PC-3 (cell line): Measurements from ENCODE around the gene IMPDH1. TPM values are rescaled to one million over a fixed set of nuclear protein-coding genes. Genes with fewer than 3 reads are reported as not detected.

Experiments
- ATAC-seq: fragments of 200-7000 bp; cut with Tn5 transposase; 2 replicates; pipeline ENCODE4 v1.9.1; 2020; ENCODE audit warnings: mild to moderate bottlenecking, moderate library complexity
- BruUV-seq: library from RNA; stranded (reverse); fragments of 400-500 nt; replicated peaks from 2 replicates; lab custom pipeline; 2021; lab: Mats Ljungman, UMichigan
- CTCF ChIA-PET: fragments of 300-600 bp; sonication (Branson Sonifier 250); formaldehyde crosslinking; loops from one replicate; lab custom pipeline; 2022; ENCODE audit warnings: antibody characterized with exemption; lab: Charles Lee
- POLR2A ChIA-PET: fragments of 300-600 bp; sonication (Branson Sonifier 250); formaldehyde crosslinking; loops from one replicate; lab custom pipeline; 2022; ENCODE audit warnings: antibody characterized with exemption; ENCODE audit not compliant: unreplicated experiment; lab: Charles Lee
- DNase-seq: peaks from one replicate; pipeline ENCODE4 v3.0.0-alpha.2; 2015
- H2AFZ ChIP-seq: fragments of 300-600 bp; sonication (generic); 2 replicates; pipeline ENCODE4 v1.6.0; 2016; ENCODE audit warnings: antibody characterized with exemption, low read length
- H3F3A ChIP-seq: fragments of 300-600 bp; sonication (generic); one replicate; pipeline ENCODE4 v1.6.0; 2017; ENCODE audit warnings: antibody characterized with exemption, low read length, control low read depth, mild to moderate bottlenecking; ENCODE audit not compliant: unreplicated experiment
- H3K27ac ChIP-seq: fragments of 300-600 bp; sonication (generic); 2 replicates; pipeline ENCODE4 v1.5.1; 2016; ENCODE audit warnings: mild to moderate bottlenecking, low read length
- H3K27me3 ChIP-seq: fragments of 300-600 bp; sonication (generic); 2 replicates; pipeline ENCODE4 v1.6.1; 2016; ENCODE audit warnings: low read length, mixed read lengths
- H3K36me3 ChIP-seq: fragments of 300-600 bp; sonication (generic); 2 replicates; pipeline ENCODE4 v1.6.1; 2016; ENCODE audit warnings: low read depth, mixed run types, low read length, mixed read lengths
- H3K4me1 ChIP-seq: fragments of 300-600 bp; sonication (generic); 2 replicates; pipeline ENCODE4 v1.5.1; 2016; ENCODE audit warnings: low read length; ENCODE audit not compliant: insufficient read depth
- H3K4me2 ChIP-seq: fragments of 300-600 bp; sonication (generic); 2 replicates; pipeline ENCODE4 v1.6.0; 2016; ENCODE audit warnings: low read length
- H3K4me3 ChIP-seq: fragments of 300-600 bp; sonication (generic); 2 replicates; pipeline ENCODE4 v1.5.1; 2016; ENCODE audit warnings: mild to moderate bottlenecking, low read length, mixed read lengths
- H3K79me2 ChIP-seq: fragments of 300-600 bp; sonication (generic); 2 replicates; pipeline ENCODE4 v1.6.1; 2017; ENCODE audit warnings: low read length, mixed read lengths
- H3K9ac ChIP-seq: fragments of 300-600 bp; sonication (generic); 2 replicates; pipeline ENCODE4 v1.6.0; 2016; ENCODE audit warnings: mild to moderate bottlenecking, low read length
- H3K9me2 ChIP-seq: fragments of 300-600 bp; sonication (generic); replicated peaks from 2 replicates; pipeline ENCODE4 v1.6.1; 2016; ENCODE audit warnings: mixed run types, low read length, mixed read lengths
- H3K9me3 ChIP-seq: fragments of 300-600 bp; sonication (generic); 2 replicates; pipeline ENCODE4 v1.6.1; 2016; ENCODE audit warnings: low read length, mixed read lengths
- H4K20me1 ChIP-seq: fragments of 300-600 bp; sonication (generic); 2 replicates; pipeline ENCODE4 v1.6.1; 2016; ENCODE audit warnings: low read length, mixed read lengths
- CTCF ChIP-seq: fragments of 300-600 bp; sonication (generic); conservative IDR thresholded peaks from 2 replicates; pipeline ENCODE4 v1.5.1; 2017; ENCODE audit warnings: antibody characterized with exemption, low read depth, mild to moderate bottlenecking, low read length
- EZH2 ChIP-seq: fragments of 300-600 bp; sonication (generic); IDR thresholded peaks from one replicate; pipeline ENCODE4 v1.6.1; 2017; ENCODE audit warnings: antibody characterized with exemption, mild to moderate bottlenecking, low read length; ENCODE audit not compliant: unreplicated experiment
- EZH2phosphoT487 ChIP-seq: fragments of 300-600 bp; sonication (generic); IDR thresholded peaks from 2 replicates; pipeline ENCODE4 v1.6.1; 2018; ENCODE audit warnings: mild to moderate bottlenecking, antibody characterized with exemption, low read length, borderline replicate concordance
- intact Hi-C: fragments of 100-400 bp; cut with micrococcal nuclease; formaldehyde crosslinking; loops from 2 replicates; pipeline ENCODE4 v1.9.0; 2023
- total RNA-seq: library from RNA; depleted of rRNA; stranded (reverse); fragments of >200 nt; gene quantifications from 2 replicates; pipeline ENCODE4 v1.2.3, GENCODE V29; 2014

IMPDH1 gene
- total RNA-seq, 1 experiment from 2014 or later = 128 TPM

- BruUV-seq = no TSS peak
- POLR2A ChIA-PET = no interaction called here
- CTCF ChIA-PET = no interaction called here
Observed at GRCh38 chr7:128453836-128454804, 44.3 kb upstream of the IMPDH1 start.

GRCh38 chr7:128452552-128452951 is 42.8 kb upstream of the IMPDH1 start:
- TF ChIP-seq EZH2phosphoT487 (no peak), EZH2 (no peak), CTCF (no peak)

More at GRCh38 chr7:128453836-128454804, 44.3 kb upstream of the IMPDH1 start:
- Histone ChIP-seq H3K9ac (no peak overlapping the region), H3K27me3 (no peaks in the 10 kb centered on the region), H4K20me1 (peaks cover 11% of the 10 kb centered on the region), H3K27ac (no peak overlapping the region), H3K9me3 (no peaks in the 10 kb centered on the region), H2AFZ (no peak overlapping the region), H3K79me2 (peaks cover 34% of the 10 kb centered on the region), H3K36me3 (peaks cover 14% of the 10 kb centered on the region; the same call in 1 of the 2 replicates), H3K4me2 (no peak overlapping the region), H3F3A (no peaks in the 10 kb centered on the region), H3K4me1 (peaks cover 28% of the 10 kb centered on the region), H3K9me2 (no peaks in the 10 kb centered on the region), H3K4me3 (no peak overlapping the region)
- intact Hi-C loops = no loop called here
- TF ChIP-seq EZH2 = no peak
- no peak for TF ChIP-seq CTCF
- no peak for TF ChIP-seq EZH2phosphoT487
- ATAC-seq = no peak
- DNase-seq = no peak

GRCh38 chr7:128450913-128451312 is 41.1 kb upstream of the IMPDH1 start:
- ATAC-seq (no peak), DNase-seq (no peak)
- Histone ChIP-seq H4K20me1 (no peaks in the 10 kb centered on the region), H3K9ac (no peak overlapping the region), H3K27me3 (no peaks in the 10 kb centered on the region), H3K4me2 (no peak overlapping the region), H3K79me2 (peaks cover 2% of the 10 kb centered on the region), H3K9me2 (no peaks in the 10 kb centered on the region), H3K4me3 (no peak overlapping the region), H3K9me3 (no peaks in the 10 kb centered on the region), H3K4me1 (peaks cover 7% of the 10 kb centered on the region), H3F3A (no peaks in the 10 kb centered on the region), H3K36me3 (no peaks in the 10 kb centered on the region), H3K27ac (no peak overlapping the region), H2AFZ (no peak overlapping the region)
- ChIA-PET POLR2A (no interaction called here), CTCF (no interaction called here)
- intact Hi-C loops = no loop called here
- BruUV-seq = no TSS peak
- TF ChIP-seq CTCF (no peak), EZH2 (no peak), EZH2phosphoT487 (no peak)

More at GRCh38 chr7:128452552-128452951, 42.8 kb upstream of the IMPDH1 start:
- ChIA-PET CTCF (interaction anchor here (0.6 kb wide), 1 partner anchor 22 kb away, joined by 4 read pairs; no protein-coding TSS in a partner anchor), POLR2A (no interaction called here)
- no peaks in the 10 kb centered on the region for H3K9me2 ChIP-seq
- intact Hi-C loops = no loop called here
- no peak overlapping the region for H2AFZ ChIP-seq
- H3F3A ChIP-seq = no peaks in the 10 kb centered on the region
- no peak overlapping the region for H3K4me3 ChIP-seq
- DNase-seq (no peak), ATAC-seq (no peak)
- H3K4me2 ChIP-seq = no peak overlapping the region
- no TSS peak for BruUV-seq
- H4K20me1 ChIP-seq = peaks cover 6% of the 10 kb centered on the region
- no peaks in the 10 kb centered on the region for H3K27me3 ChIP-seq
- H3K4me1 ChIP-seq = peaks cover 14% of the 10 kb centered on the region
- H3K27ac ChIP-seq = no peak overlapping the region
- H3K36me3 ChIP-seq = peaks cover 6% of the 10 kb centered on the region; the same call in 1 of the 2 replicates
- H3K9ac ChIP-seq = no peak overlapping the region
- H3K79me2 ChIP-seq = peaks cover 18% of the 10 kb centered on the region
- no peaks in the 10 kb centered on the region for H3K9me3 ChIP-seq
